ENCODE measurements around the gene IP6K1.

DNA sequence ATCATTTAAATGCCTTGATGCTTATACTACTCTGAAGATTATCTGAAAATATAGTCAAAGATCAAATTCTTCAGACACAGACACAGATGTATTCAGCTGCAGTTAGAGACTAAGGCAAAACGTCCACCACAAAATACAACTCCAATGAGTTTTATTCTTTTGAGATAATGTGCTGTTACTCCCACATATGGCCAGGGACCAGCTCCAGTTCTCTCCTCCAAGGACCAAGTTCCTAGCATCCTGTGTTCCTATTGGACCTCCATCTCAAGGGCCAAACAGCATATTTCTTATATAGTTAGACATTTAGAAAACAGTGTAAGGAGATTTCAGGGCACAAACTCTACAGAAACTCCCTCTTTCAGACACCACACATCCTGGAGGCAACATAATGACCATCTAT is 27.1 kb downstream of the IP6K1 start:
- TF ChIP-seq POLR2A (IDR thresholded peaks at IDR 0.05), result no peak
- TF ChIP-seq, protein P1, sequence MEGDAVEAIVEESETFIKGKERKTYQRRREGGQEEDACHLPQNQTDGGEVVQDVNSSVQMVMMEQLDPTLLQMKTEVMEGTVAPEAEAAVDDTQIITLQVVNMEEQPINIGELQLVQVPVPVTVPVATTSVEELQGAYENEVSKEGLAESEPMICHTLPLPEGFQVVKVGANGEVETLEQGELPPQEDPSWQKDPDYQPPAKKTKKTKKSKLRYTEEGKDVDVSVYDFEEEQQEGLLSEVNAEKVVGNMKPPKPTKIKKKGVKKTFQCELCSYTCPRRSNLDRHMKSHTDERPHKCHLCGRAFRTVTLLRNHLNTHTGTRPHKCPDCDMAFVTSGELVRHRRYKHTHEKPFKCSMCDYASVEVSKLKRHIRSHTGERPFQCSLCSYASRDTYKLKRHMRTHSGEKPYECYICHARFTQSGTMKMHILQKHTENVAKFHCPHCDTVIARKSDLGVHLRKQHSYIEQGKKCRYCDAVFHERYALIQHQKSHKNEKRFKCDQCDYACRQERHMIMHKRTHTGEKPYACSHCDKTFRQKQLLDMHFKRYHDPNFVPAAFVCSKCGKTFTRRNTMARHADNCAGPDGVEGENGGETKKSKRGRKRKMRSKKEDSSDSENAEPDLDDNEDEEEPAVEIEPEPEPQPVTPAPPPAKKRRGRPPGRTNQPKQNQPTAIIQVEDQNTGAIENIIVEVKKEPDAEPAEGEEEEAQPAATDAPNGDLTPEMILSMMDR (IDR thresholded peaks at IDR 0.05), result no peak
